ENCODE measurements around the gene CAND1. TPM values are rescaled to one million over a fixed set of nuclear protein-coding genes. Genes with fewer than 3 reads are reported as not detected.

The CAND1 gene
- total and polyA plus RNA-seq, 8 donors, result 9.6 to 73.8 (median 43.3) TPM

- H3K9me3 ChIP-seq, result no peaks in the 10 kb centered on the region
- H3K4me1 ChIP-seq, result no peaks in the 10 kb centered on the region
- peaks cover 0 to 6% (median 0%) of the 10 kb centered on the region in 4 donors for H3K27me3 ChIP-seq
- intact Hi-C loops (cut with DNase I), result no loop called here
- no peak overlapping the region for H3K4me3 ChIP-seq
- ATAC-seq, result no peak
- H3K27ac ChIP-seq, result no peak overlapping the region
- FAIRE-seq, result no peak
- DNase-seq, result no peak
- WGBS, 2 donors, result 69% methylated on average over 2 of the region's 2 CpGs
- no peak for TF ChIP-seq CTCF (IDR thresholded peaks at IDR 0.05)
- H3K36me3 ChIP-seq, result no peaks in the 10 kb centered on the region
Measured at GRCh38 chr12:67348683-67349082, 79.5 kb downstream of the CAND1 start.

- Histone ChIP-seq H3K27me3 (peaks cover 0 to 6% (median 0%) of the 10 kb centered on the region in 4 donors), H3K4me3 (no peak overlapping the region), H3K27ac (no peak overlapping the region), H3K4me1 (peaks cover 0 to 4% (median 4%) of the 10 kb centered on the region in 3 donors), H3K36me3 (no peaks in the 10 kb centered on the region), H3K9me3 (no peaks in the 10 kb centered on the region)
- intact Hi-C loops (cut with DNase I), result loop anchor here in 1 of 3 donors (10.0 kb wide), 2 partner anchors 92 to 592 kb away; no protein-coding TSS in a partner anchor
- 60 to 64% methylated on average over 2 of the region's 2 CpGs for WGBS, 2 donors
- ATAC-seq (no peak), FAIRE-seq (no peak), DNase-seq (no peak)
- no peak for TF ChIP-seq CTCF (IDR thresholded peaks at IDR 0.05)
Measured at GRCh38 chr12:67352682-67353081, 83.5 kb downstream of the CAND1 start.

GRCh38 chr12:67354322-67354721 lies 85.2 kb downstream of the CAND1 start:
- no peak for FAIRE-seq
- H3K9me3 ChIP-seq, result no peaks in the 10 kb centered on the region
- H3K4me3 ChIP-seq, result no peak overlapping the region
- no peak overlapping the region for H3K27ac ChIP-seq
- 54 to 66% methylated on average over 5 of the region's 5 CpGs for WGBS, 2 donors
- DNase-seq, result no peak
- TF ChIP-seq CTCF (IDR thresholded peaks at IDR 0.05), result no peak
- H3K4me1 ChIP-seq, result peaks cover 0 to 4% (median 4%) of the 10 kb centered on the region in 3 donors
- no peak for ATAC-seq
- no peaks in the 10 kb centered on the region for H3K36me3 ChIP-seq
- peaks cover 0 to 6% (median 0%) of the 10 kb centered on the region in 4 donors for H3K27me3 ChIP-seq
- intact Hi-C loops (cut with DNase I), result loop anchor here in 1 of 3 donors (10.0 kb wide), 2 partner anchors 90 to 590 kb away; no protein-coding TSS in a partner anchor

- DNase-seq (no peak), FAIRE-seq (no peak), ATAC-seq (no peak)
- no peaks in the 10 kb centered on the region for H3K9me3 ChIP-seq
- no peak overlapping the region for H3K27ac ChIP-seq
- no peak overlapping the region for H3K4me3 ChIP-seq
- 80 to 83% methylated on average over 1 of the region's 1 CpG for WGBS, 2 donors
- H3K36me3 ChIP-seq, result no peaks in the 10 kb centered on the region
- intact Hi-C loops (cut with DNase I), result loop anchor here in 2 of 3 donors (5.0 to 10.0 kb wide), 3 partner anchors 90 to 590 kb away; no protein-coding TSS in a partner anchor
- TF ChIP-seq CTCF (IDR thresholded peaks at IDR 0.05), result no peak
- peaks cover 0 to 4% (median 4%) of the 10 kb centered on the region in 3 donors for H3K4me1 ChIP-seq
- H3K27me3 ChIP-seq, result peaks cover 0 to 2% (median 0%) of the 10 kb centered on the region in 4 donors
Measured at GRCh38 chr12:67354966-67355365, 85.8 kb downstream of the CAND1 start.
